ENCODE data around the gene C1orf198. TPM values are rescaled to one million over a fixed set of nuclear protein-coding genes. Genes with fewer than 3 reads are reported as not detected.

The C1orf198 gene
- total and polyA plus RNA-seq, 4 donors = 3.9 to 11.1 (median 10.4) TPM

- TF ChIP-seq REST (IDR thresholded peaks at IDR 0.05) = no peak
- TF ChIP-seq FOXA2 (IDR thresholded peaks at IDR 0.05) = no peak
- no peak for TF ChIP-seq HNF4G (IDR thresholded peaks at IDR 0.05)
- no peak for TF ChIP-seq FOXA1 (IDR thresholded peaks at IDR 0.05)
- no peak for TF ChIP-seq GABPA (IDR thresholded peaks at IDR 0.05 in 1 of 2, conservative IDR thresholded peaks at IDR 0.05 in 1 of 2)
- no peak for TF ChIP-seq YY1 (IDR thresholded peaks at IDR 0.05)
- no peak for TF ChIP-seq RXRA (IDR thresholded peaks at IDR 0.05)
- TF ChIP-seq EGR1 (IDR thresholded peaks at IDR 0.05; ENCODE audit: low read depth in 2 of 2) = no peak
- no peak for TF ChIP-seq RAD21 (IDR thresholded peaks at IDR 0.05)
- no peak for TF ChIP-seq ATF3 (IDR thresholded peaks at IDR 0.05)
- TF ChIP-seq ZBTB33 (IDR thresholded peaks at IDR 0.05) = no peak
- no peak overlapping the region for H3K27ac ChIP-seq (ENCODE audit: low read depth in 1 of 2, low read length in 2 of 2)
- whole genome bisulfite sequencing = 87% methylated on average over 6 of the region's 6 CpGs
Observed at GRCh38 chr1:230876660-230877059, 8.3 kb upstream of the C1orf198 start.

GRCh38 chr1:230875370-230875769, 7.0 kb upstream of the C1orf198 start:
- TF ChIP-seq RAD21 (IDR thresholded peaks at IDR 0.05) = no peak
- TF ChIP-seq ZBTB33 (IDR thresholded peaks at IDR 0.05) = no peak
- no peak for TF ChIP-seq SP1 (IDR thresholded peaks at IDR 0.05)
- no peak for TF ChIP-seq NR2F2 (IDR thresholded peaks at IDR 0.05)
- no peak for TF ChIP-seq TAF1 (conservative IDR thresholded peaks at IDR 0.05)
- no peak for TF ChIP-seq HNF4G (IDR thresholded peaks at IDR 0.05)
- TF ChIP-seq EGR1 (IDR thresholded peaks at IDR 0.05; ENCODE audit: low read depth in 2 of 2) = no peak
- no peaks in the 10 kb centered on the region for H3K36me3 ChIP-seq (ENCODE audit: control insufficient read depth in 4 of 4, insufficient read depth in 3 of 4, low read depth in 1 of 4, low read length in 3 of 4)
- no peaks in the 10 kb centered on the region for H3K9me3 ChIP-seq (ENCODE audit: control insufficient read depth in 4 of 4, low read length in 3 of 4)
- H3K27ac ChIP-seq (ENCODE audit: low read depth in 1 of 2, low read length in 2 of 2) = no peak overlapping the region
- no peak overlapping the region for H3K4me3 ChIP-seq (ENCODE audit: low read depth in 1 of 3, low read length in 3 of 3)
- DNase-seq (ENCODE audit: low spot score) = no peak
- no peak overlapping the region for H3K9ac ChIP-seq (ENCODE audit: low read depth in 1 of 2, low read length in 2 of 2)
- H3K27me3 ChIP-seq (ENCODE audit: control insufficient read depth in 4 of 4, insufficient read depth in 4 of 4, low read length in 3 of 4) = peaks cover 0 to 3% (median 0%) of the 10 kb centered on the region in 4 donors
- H3K4me1 ChIP-seq (ENCODE audit: control insufficient read depth in 4 of 4, insufficient read depth in 4 of 4, low read length in 3 of 4) = no peaks in the 10 kb centered on the region
- 93% methylated on average over 8 of the region's 8 CpGs for WGBS

More at GRCh38 chr1:230876660-230877059, 8.3 kb upstream of the C1orf198 start:
- Histone ChIP-seq H3K36me3 (ENCODE audit: control insufficient read depth in 4 of 4, insufficient read depth in 3 of 4, low read depth in 1 of 4, low read length in 3 of 4) (no peaks in the 10 kb centered on the region), H3K9me3 (ENCODE audit: control insufficient read depth in 4 of 4, low read length in 3 of 4) (no peaks in the 10 kb centered on the region), H3K9ac (ENCODE audit: low read depth in 1 of 2, low read length in 2 of 2) (no peak overlapping the region), H3K4me1 (ENCODE audit: control insufficient read depth in 4 of 4, insufficient read depth in 4 of 4, low read length in 3 of 4) (no peaks in the 10 kb centered on the region), H3K4me3 (ENCODE audit: low read depth in 1 of 3, low read length in 3 of 3) (no peak overlapping the region), H3K27me3 (ENCODE audit: control insufficient read depth in 4 of 4, insufficient read depth in 4 of 4, low read length in 3 of 4) (peaks cover 0 to 4% (median 0%) of the 10 kb centered on the region in 4 donors)
- no peak for DNase-seq (ENCODE audit: low spot score)
